HG02623 (cell line): ENCODE data around the gene COL10A1.
"Not testable (repeated sequence)": the region's sequence is repeated elsewhere in the genome, so short reads cannot be mapped to it uniquely, and the experiment has no call there.

Experiments
- ATAC-seq: cut with Tn5 transposase; IDR thresholded peaks from one replicate; pipeline ENCODE4 v1.9.1; 2021; ENCODE audit warnings: moderate library complexity; ENCODE audit not compliant: unreplicated experiment

COL10A1 gene

DNA sequence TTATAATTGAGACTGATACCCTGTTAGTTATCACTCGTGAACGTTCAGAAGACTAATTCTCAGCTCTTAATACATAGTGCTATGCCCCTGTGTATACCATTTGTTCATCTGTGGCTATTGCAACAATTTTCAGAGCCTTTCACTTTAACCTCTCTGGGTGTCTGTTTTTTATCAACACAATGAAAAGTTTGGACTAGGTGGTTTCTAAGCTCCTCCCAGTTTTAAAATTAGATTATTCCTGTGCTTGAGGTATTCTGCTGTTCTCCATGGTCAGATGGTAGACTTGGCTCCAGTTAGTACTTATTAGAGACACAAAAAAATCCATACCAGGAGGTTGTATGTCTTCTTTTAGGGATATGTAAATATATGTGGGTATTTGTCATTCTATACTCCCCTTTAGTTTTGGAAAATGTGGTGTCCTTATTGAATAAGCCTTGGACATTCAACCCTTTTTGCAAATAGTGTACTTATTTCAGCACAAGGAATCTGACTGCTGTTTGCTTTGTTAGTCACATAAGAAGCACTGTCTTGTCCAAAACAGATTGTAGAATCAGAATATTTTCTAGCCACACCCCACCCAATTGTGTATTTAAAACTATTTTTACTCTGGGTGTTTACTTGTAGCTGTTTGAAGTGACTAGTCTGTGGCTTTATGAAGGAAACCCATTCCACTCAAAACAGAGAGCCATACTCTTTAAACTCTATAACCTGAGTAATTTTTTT, 2.0 kb upstream of the COL10A1 start:
- ATAC-seq: no peak

DNA sequence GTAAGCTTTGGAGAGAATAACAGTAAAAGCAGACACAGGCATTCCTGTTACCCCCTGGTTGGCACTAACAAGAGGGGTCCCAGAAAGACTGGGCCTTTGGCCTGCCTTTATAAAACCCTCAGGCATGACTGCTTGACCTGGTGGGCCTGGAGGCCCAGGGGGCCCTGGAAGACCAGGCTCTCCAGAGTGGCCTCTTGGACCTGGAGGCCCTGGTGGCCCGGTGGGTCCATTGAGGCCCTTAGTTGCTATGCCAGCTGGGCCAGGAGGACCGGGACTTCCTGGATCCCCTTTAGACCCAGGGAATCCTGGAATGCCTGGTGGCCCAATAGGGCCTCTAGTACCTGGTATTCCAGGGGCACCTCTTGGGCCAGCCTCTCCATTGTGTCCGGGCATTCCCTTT, 5.5 kb downstream of the COL10A1 start:
- no peak for ATAC-seq

DNA sequence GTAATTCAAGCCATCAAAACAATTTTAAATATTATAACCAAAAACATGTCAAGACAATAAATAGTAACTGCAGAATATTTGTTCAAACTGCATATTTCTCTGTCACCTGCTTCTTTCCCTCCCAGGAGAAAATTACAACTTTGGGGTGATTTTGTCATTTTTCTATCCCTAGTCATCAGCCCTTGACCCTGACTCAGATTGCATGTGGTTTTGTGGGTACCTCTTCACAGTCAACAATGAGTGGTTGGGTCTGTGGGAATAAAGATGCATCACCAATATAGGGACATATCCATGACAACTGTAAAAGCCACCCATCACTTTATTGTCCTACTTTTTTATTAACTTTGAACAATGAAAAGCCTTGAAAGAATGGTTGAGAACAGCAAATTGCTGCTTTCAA, 7.3 kb downstream of the COL10A1 start:
- ATAC-seq: no peak

DNA sequence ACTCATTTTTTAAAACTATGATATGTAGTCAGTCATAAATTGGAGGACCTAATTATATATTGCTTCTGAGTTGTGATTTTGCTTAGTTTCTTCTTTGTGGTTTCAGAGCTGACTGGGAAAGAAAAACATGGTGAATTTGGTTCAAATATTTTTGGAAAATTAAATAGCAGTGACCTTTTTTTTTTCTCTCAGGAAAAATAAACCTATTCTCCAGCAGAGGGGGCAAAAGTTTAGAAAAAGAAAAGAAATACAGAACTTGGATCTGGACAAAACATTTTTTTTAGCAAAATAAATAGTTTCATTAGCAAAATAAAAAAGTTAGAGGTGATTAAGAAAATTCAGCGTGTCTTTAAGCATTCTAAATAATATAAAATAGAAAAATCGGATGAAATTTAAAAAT, 10.2 kb downstream of the COL10A1 start:
- ATAC-seq: no peak

DNA sequence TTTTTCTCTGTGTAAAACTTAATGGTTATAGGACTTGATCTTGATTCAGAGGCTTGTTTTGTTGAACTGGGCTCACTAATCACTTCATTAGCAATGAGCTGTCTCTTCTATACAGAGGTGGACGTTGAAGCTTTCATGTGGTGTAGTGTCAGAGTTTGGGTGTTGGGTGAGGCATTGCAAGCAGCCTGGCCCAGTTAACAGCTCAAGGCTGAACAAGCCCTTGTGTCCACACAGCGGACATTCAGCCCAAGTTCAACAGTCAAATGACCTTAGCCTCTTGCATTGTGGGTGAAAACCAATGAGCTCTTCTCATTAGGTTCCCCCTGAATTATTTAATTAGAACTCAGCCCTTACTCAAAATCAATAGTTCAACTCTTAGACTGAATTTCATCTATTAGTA, 12.5 kb downstream of the COL10A1 start:
- no peak for ATAC-seq

DNA sequence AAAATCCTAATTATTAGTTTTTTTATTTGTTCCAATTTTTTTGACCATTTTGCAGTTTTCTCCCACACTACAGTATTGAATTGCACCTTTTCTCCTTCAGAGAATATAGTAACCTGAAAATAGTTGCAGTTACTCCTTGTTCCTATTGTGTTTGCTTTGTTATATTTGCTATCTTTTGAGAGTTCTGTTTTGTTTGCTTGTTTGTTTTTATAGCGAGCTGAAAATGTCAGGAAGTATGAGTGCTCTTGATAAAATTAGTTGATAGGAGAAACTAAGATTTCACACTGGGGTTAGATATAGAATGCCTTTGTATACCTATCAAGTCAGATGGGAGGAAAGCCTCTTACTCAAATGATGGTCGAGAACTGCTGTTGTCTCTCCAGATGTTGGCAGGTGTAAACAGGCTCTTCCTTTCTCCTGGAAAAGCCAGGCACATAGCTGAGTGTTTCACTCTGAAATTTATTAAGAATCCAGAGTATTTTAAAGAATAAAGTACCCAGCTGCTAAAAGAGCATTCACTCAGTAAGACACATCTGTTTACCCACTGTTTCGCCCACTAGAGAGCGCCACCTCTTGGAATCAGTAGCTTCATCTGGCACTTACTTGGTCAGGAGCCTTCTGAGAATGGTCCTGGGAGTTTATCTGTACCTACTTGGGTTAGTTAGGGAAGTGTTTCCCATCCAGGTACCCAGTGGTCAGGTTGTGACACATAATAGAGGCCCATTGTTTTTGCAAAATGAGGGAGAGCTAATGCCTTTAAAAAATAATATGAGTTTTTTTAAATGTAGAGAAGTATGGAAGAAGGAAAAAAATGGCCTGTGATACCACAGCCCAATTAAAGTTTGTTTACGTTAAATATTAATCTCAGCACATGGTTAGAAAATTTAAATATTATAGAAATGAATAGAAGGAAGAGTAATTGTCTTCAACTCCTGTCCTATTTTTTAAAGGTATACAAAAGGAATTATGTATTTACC, 14.1 kb downstream of the COL10A1 start:
- ATAC-seq: peak; percentile 76

DNA sequence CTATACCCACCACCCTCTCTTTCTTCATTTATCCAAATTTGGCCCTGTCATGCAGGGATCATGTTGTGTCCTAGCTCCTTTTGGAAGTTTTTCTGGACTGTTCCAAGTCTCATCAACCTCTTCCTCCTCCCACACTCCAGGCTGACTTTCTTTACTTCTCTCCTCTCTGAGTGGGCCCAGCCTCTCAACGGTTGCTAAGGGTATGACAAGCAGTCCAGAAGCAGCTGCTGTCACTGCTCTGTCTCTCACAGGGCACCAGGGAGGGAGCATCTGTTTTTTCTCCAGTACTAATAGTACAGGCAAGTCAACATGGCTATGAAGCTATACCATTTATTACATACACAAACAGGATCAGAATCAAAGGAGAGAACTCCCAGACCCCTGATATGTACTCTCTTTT, 17.1 kb downstream of the COL10A1 start:
- ATAC-seq: no peak

DNA sequence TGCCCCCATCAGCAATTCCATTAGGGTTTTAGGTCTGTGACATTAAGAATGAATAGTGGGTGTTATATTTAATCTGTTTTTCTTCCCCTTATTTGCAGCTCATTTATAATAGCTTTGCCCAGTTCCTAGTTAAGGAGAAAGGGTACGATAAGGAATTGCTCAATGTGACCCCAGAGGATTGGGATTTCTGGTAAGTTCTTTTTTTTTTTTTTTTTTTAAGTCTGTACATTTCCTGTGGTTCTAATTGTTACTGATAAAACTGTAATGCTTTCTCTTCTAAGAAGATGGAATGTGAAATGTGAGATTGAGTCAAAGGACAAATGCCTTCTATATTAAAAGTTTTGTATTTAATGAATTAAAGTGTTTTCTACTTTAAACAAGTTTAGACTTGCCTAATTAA, 19.8 kb downstream of the COL10A1 start:
- no peak for ATAC-seq

DNA sequence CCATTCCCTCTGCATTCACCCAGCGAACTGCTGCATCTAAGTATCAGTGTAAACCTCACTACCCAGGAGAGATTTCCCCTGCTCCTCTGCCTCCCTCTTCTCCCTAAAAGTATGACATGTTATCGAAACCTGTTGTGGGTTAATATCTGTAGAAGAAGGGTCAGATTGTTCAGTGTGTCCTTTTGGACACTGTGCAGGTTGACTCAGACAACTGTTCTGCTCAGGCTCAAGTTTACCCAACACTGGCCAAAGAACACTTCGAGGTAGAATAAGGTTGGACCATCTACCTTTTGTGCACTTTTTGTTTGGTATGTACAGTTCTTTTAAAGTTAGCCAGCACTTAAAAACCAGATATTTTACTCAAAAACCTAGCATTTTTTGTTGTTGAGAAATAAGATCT, 20.7 kb downstream of the COL10A1 start:
- ATAC-seq: no peak

DNA sequence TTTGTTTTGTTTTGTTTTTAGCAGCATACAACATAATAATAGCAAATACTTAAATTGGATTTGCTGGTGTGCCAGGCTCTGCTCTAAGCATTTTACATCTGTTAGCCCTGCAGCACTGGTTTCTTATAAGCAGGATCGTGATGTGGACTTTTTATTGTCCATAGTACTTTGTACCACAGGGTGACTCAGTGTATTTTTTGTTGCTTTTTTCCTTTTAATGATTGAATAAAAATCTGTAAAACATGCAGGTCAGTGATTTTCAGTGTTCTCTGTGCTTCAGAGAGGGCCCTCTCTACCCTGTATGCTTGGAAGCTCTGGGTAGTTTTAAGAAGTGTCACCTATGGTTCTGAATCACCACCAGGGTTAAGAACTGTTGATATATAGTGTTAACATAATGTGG, 21.3 kb downstream of the COL10A1 start:
- no peak for ATAC-seq

DNA sequence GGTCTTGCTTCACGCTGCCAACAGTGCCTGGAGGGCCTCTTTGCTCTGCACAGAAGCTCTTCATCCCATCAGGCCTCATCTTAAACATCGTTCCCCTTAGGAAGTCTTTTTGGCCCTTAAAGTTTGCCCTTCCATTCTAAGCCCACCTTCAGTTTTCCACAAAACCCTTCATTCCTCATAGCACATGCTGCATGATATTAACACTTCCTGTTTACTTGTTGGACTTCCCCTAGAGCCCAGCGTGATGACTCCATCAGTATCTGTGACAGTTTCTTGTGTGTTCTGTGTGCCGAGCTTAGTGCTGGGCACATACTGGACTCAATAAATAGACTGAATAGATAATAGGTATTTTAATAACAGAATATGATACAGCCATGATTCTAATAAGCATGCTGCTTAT, 23.1 kb downstream of the COL10A1 start:
- ATAC-seq: no peak

DNA sequence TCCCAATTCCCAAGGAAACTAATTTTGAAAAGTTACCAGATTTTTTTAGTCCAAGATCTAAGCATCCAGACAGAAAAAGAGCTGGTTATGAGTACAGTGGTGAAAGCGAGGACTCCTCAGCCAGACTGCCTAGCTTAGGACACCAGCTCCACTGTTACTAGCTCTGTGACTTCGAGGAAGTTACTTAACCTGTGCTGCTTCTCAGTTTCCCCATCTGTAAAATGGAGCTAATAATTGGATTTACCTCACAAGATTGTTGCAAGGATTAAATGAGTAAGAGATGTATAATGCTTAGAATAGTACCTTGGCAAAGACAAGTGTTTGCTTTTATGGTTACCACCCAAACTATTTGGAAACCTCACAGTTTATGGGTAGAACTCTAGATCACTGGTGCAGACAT, 24.1 kb downstream of the COL10A1 start:
- no peak for ATAC-seq

DNA sequence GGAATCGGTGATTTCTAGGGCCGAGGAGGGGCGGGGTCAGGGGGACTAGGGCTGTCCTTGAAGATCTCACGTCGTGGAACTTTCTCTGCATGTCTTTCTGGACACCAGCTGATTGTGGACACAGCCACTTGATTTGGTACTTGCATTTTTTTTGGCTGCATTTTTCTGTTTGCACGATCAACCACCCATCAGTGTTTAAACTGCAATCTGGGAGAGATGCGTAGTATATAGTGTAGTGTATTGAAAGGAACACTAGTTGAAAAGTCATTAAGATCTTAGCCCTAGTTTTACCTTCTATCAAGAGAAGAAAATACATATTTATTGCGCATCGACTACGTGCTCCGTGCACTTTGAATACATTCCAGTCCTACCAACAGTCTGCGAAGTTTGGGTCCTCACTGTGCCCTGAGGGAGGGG, 24.6 kb downstream of the COL10A1 start:
- no peak for ATAC-seq

DNA sequence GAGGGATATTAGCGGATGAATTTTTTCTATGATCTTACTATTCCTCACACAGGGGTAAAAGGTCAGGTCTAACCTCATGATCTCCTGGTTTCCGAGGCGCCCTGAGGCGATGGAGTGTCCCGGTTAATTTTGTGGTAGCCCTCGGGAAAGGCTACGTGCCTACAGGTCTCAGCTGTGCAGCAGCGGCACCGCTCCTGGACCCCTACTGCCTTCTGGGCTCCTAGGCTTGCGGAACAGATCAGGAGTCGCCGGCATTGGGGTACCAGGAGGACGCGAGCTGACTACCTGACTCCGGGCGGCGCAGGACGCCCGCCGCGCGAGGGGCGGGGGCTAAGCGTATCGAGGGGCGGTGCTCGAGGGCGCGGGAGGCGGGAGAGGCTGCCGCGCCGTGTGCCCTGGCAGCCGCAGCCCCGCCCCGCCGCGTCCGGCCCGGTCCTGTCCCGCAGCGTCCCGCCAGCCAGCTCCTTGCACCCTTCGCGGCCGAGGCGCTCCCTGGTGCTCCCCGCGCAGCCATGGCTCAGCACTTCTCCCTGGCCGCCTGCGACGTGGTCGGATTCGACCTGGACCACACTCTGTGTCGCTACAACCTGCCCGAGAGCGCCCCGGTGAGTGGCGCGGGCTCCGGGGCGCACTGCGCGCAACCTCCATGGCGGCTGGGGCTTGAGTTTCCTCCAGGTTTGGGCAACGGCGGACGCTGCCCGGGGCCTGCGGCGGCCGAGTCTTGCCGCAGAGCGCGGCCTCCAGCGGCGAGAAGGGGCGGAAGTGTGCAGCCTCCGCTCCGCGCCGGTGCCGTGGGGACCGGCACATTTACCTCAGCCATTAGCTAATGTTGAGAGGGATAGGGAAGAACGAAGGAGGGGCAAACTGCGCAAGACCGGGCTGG, 25.3 kb downstream of the COL10A1 start, which contains the start of gene NT5DC1:
NT5DC1 (plus strand) TSS at position 435 of the 883 bp plus-strand sequence; CDS start at position 513, 78 bp downstream.
- peak; percentile 79 for ATAC-seq

DNA sequence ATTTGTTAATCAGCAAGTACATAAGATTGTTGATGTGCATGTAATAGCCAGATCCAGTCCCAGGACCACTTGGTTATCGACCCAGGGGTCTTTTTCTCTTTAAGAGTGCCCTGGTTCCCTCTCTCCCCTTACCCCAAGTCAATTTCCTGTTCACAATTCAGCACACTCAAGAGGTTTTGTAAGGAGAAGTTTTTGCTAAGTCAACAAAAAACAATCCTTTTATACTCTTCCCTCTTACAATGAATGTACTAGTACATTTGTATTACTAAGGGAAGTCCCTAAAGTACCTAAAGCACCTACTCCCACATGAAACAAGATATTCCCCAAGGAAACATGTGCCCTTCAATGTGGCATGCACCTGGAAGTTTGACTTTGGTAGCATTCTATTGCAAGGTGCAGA, 26.9 kb downstream of the COL10A1 start:
- ATAC-seq: no peak

DNA sequence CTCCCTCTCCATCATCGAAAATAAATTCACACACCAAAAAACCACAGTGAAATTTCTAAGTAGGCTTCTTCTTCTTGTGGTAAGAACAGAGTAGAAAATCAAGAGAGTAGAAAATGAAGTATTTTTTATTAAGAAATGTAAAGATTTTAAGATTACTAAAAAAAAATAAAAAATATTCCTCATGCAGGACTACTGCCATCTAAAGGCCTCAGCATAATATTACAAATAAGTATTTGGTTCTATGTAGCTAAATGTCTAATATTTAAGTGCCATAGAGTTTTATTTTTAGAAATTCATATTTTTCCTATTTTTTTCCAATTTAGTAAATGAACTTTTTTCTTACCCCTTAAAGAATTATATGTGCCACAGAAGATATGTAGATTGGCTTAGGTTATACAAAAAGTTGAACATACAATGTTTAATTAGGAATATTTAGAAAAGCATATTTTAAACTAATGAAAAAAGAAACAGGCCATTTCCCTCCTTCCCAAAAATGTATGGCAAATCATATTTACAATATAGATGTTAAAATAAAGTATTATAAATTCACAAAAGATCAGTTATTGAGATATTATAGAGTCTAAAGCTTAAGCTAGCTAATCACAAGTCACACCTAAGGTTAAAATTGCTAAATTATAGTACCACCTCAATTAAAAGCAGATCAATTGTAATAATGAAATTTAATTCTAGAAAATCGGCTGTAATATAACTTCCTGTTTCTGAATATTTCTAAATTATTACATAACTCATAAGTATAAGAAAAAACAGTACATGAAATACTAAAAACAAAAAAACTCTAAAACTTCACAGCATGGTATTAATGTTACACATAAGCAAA, 28.7 kb downstream of the COL10A1 start:
- no peak for ATAC-seq

DNA sequence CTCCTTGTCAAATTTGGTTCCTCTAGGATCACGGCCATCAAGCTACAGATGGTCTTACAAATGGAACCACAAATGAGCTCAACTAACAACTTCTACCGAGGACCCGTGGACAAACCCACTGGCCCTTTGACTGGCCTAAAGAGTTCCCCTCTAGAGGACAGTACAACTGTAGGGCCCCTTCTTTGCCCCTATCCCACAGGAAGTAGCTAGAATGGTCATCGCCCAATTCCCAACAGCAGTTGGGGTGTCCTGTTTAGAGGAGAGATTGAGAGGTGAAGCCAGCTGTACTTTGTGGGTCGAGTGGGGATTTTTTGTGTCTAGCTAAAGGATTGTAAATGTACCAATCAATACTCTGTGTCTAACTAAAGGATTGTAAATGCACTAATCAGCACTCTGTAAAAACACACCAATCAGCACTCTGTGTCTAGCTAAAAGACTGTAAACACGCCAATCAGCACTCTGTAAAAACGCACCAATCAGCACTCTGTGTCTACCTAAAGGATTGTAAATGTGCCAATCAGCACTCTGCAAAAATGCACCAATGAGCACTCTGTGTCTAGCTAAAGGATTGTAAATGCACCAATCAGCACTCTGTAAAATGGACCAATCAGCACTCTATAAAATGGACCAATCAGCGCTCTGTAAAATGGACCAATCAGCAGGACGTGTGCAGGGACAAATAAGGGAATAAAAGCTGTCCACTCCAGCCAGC, 29.7 kb downstream of the COL10A1 start:
- ATAC-seq: not testable (repeated sequence)

DNA sequence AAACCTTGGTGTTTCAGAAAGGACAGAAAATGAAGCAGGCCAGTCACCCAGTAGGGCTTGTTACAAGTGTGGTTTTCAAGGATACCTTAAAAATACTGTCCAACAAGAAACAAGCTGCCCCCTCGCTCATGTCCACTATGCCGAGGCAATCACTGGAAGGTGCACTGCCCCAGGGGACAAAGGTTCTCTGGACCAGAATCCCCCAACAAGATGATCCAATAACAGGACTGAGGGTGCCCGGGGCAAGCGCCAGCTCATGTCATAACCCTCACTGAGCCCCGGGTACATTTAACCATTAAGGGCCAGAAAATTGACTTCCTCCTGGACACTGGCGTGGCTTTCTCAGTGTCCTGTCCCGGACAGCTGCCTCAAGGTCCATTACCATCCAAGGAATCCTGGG, 31.9 kb downstream of the COL10A1 start:
- ATAC-seq: no peak

DNA sequence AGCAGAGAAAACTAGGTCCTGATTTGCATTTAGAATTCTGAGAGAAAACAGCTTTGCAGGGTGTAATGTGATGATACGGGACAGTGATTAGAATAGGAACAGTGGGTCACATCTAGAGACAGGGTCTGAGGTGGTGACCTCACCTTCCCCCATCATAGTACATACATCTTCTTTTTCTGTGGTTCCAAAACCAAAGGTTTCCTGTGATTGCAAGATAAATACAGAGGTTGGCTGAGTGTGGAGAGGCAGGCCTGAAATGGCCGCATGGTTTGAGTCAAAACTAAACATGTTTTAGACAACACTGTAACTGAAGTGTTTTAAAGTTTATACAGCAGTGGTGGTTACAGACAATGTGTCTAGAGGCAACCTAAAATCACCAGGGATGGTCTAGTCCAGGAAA, 35.7 kb downstream of the COL10A1 start:
- ATAC-seq: peak; percentile 55
